Measurements from ENCODE around the gene KRTAP19-7. TPM values are rescaled to one million over a fixed set of nuclear protein-coding genes. Genes with fewer than 3 reads are reported as not detected.

KRTAP19-7 gene
- total and polyA plus RNA-seq, 2 of the 8 experiments (the other 6 are each of a cell fraction or from before 2014, with no cell fraction given): not detected

DNA sequence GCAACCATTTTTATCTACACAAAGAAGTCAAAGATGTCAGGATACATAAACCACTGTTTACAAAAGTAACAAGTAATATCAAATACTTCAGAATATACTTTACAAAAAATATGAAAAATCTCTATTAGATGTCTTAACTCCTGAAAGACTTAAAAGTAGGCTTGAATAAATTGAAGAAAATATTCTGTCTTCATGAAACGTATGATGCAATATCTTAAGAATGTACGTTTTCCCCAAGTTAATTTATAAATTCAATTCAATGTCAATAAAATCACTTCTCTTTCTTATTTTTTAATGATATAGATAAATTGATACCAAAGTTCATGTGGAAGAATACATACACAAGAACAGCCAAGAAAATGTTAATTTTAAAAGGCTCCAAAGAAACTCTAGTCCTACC, 6.0 kb downstream of the KRTAP19-7 start:
- Histone ChIP-seq H2BK15ac (ENCODE audit: low read length) (no peak overlapping the region), H3K4me2 (ENCODE audit: insufficient read depth in 1 of 2, low read depth in 2 of 2, low read length in 2 of 2) (no peak overlapping the region), H2BK12ac (ENCODE audit: low read depth, low read length) (no peak overlapping the region), H3K23me2 (ENCODE audit: low read depth, low read length) (no peaks in the 10 kb centered on the region), H3K23ac (ENCODE audit: insufficient read length) (no peak overlapping the region), H3K4me3 (ENCODE audit: extremely low read depth in 1 of 4, insufficient read depth in 2 of 4, low read depth in 3 of 4, low read length in 4 of 4) (no peak overlapping the region), H4K91ac (replicated peaks; ENCODE audit: insufficient read length, low read length) (no peak overlapping the region), H4K20me1 (replicated peaks in 1 of 2; ENCODE audit: control insufficient read depth in 1 of 2, insufficient read depth in 2 of 2, low read length in 2 of 2) (no peaks in the 10 kb centered on the region), H3K4ac (replicated peaks; ENCODE audit: insufficient read length, low read depth, low read length) (no peak overlapping the region), H2AK5ac (ENCODE audit: low read depth, low read length) (no peak overlapping the region), H3K27ac (ENCODE audit: low read depth, low read length) (no peak overlapping the region), H3K4me1 (replicated peaks in 1 of 4; ENCODE audit: control insufficient read depth in 3 of 4, insufficient read depth in 4 of 4, low read length in 3 of 4) (no peaks in the 10 kb centered on the region), H3K9me3 (ENCODE audit: insufficient read depth in 2 of 2, low read depth in 1 of 2, low read length in 1 of 2) (0 out of 4 replicates have a peak, but pooled peaks cover 0 to 2% of the 10 kb centered on the region in 2 experiments), H2AFZ (ENCODE audit: low read length) (no peak overlapping the region), H2BK20ac (ENCODE audit: low read length) (no peak overlapping the region), H3K56ac (replicated peaks; ENCODE audit: insufficient read length, low read depth, low read length) (no peak overlapping the region), H3K27me3 (replicated peaks in 1 of 4; ENCODE audit: control insufficient read depth in 3 of 4, extremely low read depth in 1 of 4, insufficient read depth in 3 of 4, low read length in 3 of 4) (no peaks in the 10 kb centered on the region), H4K8ac (ENCODE audit: extremely low read depth, insufficient read depth, low read length) (no peak overlapping the region), H3K79me1 (ENCODE audit: low read depth, low read length) (no peaks in the 10 kb centered on the region), H4K5ac (ENCODE audit: insufficient read length, low read depth, low read length) (no peak overlapping the region), H3K9ac (replicated peaks in 1 of 4; ENCODE audit: extremely low read depth in 1 of 4, low read depth in 3 of 4, low read length in 3 of 4) (no peak overlapping the region), H3K36me3 (ENCODE audit: control insufficient read depth in 2 of 4, insufficient read depth in 4 of 4, low read length in 3 of 4) (no peaks in the 10 kb centered on the region), H2BK120ac (replicated peaks; ENCODE audit: low read depth, low read length) (no peak overlapping the region), H2BK5ac (ENCODE audit: low read depth, low read length) (no peak overlapping the region), H3K14ac (ENCODE audit: insufficient read length) (no peak overlapping the region), H3K18ac (ENCODE audit: extremely low read depth, low read length) (no peak overlapping the region), H3K79me2 (ENCODE audit: control insufficient read depth in 1 of 2, insufficient read depth in 2 of 2, low read length in 2 of 2) (no peaks in the 10 kb centered on the region)
- DNase-seq (ENCODE audit: low read depth in 1 of 2, low spot score in 2 of 2): no peak
- ChIA-PET CTCF (ENCODE audit: partially characterized antibody) (no interaction called here), POLR2A (ENCODE audit: partially characterized antibody) (no interaction called here)
- FAIRE-seq: no peak
- TF ChIP-seq, protein P1, sequence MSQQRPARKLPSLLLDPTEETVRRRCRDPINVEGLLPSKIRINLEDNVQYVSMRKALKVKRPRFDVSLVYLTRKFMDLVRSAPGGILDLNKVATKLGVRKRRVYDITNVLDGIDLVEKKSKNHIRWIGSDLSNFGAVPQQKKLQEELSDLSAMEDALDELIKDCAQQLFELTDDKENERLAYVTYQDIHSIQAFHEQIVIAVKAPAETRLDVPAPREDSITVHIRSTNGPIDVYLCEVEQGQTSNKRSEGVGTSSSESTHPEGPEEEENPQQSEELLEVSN (IDR thresholded peaks at IDR 0.05): no peak
- peak; percentile 8; the same call in 1 of the 2 replicates for TF ChIP-seq CEBPB (IDR thresholded peaks at IDR 0.05; ENCODE audit: low read depth, low read length)
- 96% methylated on average over 2 of the region's 2 CpGs; no CpG with 5 or more reads in 1 of the 2 experiments for WGBS, 2 experiments (ENCODE audit: extremely low coverage in 1 of 2, insufficient coverage in 1 of 2, insufficient read length in 1 of 2, insufficient replicate concordance in 2 of 2, low coverage in 1 of 2, low lambda C conversion rate in 2 of 2, missing lambda C conversion rate in 1 of 2)
